ENCODE data around the gene RBM19. TPM values are rescaled to one million over a fixed set of nuclear protein-coding genes. Genes with fewer than 3 reads are reported as not detected.

RBM19 gene
- total RNA-seq, 2 experiments from 2014 or later, result 29.6 to 33.8 TPM

- Mint-ChIP-seq H3K27ac (no peak overlapping the region), H3K27me3 (ENCODE audit: low read depth) (no peaks in the 10 kb centered on the region), H3K4me3 (no peak overlapping the region), H3K9me3 (ENCODE audit: insufficient read depth) (no peaks in the 10 kb centered on the region), H3K4me1 (ENCODE audit: low read depth) (peaks cover 5% of the 10 kb centered on the region), H3K36me3 (ENCODE audit: low read depth) (peaks cover 25% of the 10 kb centered on the region)
- ChIA-PET CTCF (no interaction called here), POLR2A (no interaction called here)
- DNase-seq, result no peak
- ATAC-seq, result no peak
Measured at GRCh38 chr12:113948151-113948914, 17.8 kb downstream of the RBM19 start.

- Mint-ChIP-seq H3K9me3 (ENCODE audit: insufficient read depth) (no peaks in the 10 kb centered on the region), H3K4me1 (ENCODE audit: low read depth) (no peaks in the 10 kb centered on the region), H3K36me3 (ENCODE audit: low read depth) (peaks cover 40% of the 10 kb centered on the region), H3K4me3 (no peak overlapping the region), H3K27ac (no peak overlapping the region), H3K27me3 (ENCODE audit: low read depth) (no peaks in the 10 kb centered on the region)
- ChIA-PET POLR2A (interaction anchor here (0.6 kb wide), 1 partner anchor 15 kb away, joined by 3 read pairs; no protein-coding TSS in a partner anchor), CTCF (no interaction called here)
- ATAC-seq (no peak), DNase-seq (no peak)
Measured at GRCh38 chr12:113946175-113946574, 19.9 kb downstream of the RBM19 start.

DNA sequence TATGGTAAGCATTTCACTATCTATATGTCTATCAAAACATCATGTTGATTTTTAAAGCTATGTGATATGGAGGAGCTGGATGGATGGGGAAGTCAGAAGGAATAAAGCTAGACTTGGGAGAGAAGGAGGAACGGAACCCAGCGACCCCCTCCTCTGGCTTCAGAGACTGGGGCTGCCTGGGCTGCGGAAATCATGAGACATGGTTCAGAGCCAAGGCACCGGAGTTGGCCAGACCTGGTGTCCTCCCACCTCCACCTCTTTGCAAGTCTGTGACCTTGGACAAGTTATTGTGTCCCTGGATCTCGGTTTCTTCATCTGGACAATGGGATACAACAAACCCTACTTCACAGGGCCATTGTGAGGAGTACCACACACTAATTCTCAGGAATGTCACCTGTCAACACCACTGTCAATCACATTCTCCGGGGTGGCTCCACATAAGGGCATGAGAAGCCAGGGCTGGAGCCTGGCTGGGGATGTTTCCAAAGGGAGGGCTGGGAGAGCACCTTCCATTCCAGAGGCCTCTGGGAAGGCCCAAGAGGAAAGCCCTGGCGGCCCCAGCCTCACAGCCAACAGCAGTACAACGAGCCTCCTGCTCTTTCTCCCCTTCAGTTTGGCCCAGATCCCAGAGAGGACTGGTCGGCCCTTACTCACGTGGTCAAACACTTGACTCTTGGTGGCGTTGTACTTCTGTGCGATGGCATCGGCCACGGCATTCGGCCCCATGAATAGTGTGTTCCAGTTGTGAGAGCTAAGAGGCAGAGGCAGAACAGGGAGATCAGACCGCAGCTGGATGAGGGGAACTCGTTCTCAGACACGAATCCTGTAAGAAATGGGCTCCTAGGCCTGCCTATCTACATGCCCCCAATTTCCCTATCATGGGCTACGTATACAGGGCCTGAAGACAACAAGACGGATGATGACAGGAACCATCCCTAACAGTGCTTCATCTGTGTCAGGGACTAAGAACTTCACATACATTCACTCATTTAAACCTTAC lies 20.7 kb downstream of the RBM19 start:
- no peaks in the 10 kb centered on the region for H3K27me3 Mint-ChIP-seq (ENCODE audit: low read depth)
- CTCF ChIA-PET, result no interaction called here
- H3K4me3 Mint-ChIP-seq, result no peak overlapping the region
- POLR2A ChIA-PET, result interaction anchor here (0.6 kb wide), 1 partner anchor 16 kb away, joined by 3 read pairs; no protein-coding TSS in a partner anchor
- H3K9me3 Mint-ChIP-seq (ENCODE audit: insufficient read depth), result no peaks in the 10 kb centered on the region
- ATAC-seq (no peak), DNase-seq (no peak)
- no peak overlapping the region for H3K27ac Mint-ChIP-seq
- no peaks in the 10 kb centered on the region for H3K4me1 Mint-ChIP-seq (ENCODE audit: low read depth)
- H3K36me3 Mint-ChIP-seq (ENCODE audit: low read depth), result peaks cover 43% of the 10 kb centered on the region

- H3K9me3 Mint-ChIP-seq (ENCODE audit: insufficient read depth), result no peaks in the 10 kb centered on the region
- DNase-seq (no peak), ATAC-seq (no peak)
- POLR2A ChIA-PET, result no interaction called here
- no peak overlapping the region for H3K27ac Mint-ChIP-seq
- H3K27me3 Mint-ChIP-seq (ENCODE audit: low read depth), result no peaks in the 10 kb centered on the region
- H3K4me3 Mint-ChIP-seq, result no peak overlapping the region
- peaks cover 43% of the 10 kb centered on the region for H3K36me3 Mint-ChIP-seq (ENCODE audit: low read depth)
- CTCF ChIA-PET, result no interaction called here
- H3K4me1 Mint-ChIP-seq (ENCODE audit: low read depth), result no peaks in the 10 kb centered on the region
Measured at GRCh38 chr12:113942209-113942608, 23.9 kb downstream of the RBM19 start.

DNA sequence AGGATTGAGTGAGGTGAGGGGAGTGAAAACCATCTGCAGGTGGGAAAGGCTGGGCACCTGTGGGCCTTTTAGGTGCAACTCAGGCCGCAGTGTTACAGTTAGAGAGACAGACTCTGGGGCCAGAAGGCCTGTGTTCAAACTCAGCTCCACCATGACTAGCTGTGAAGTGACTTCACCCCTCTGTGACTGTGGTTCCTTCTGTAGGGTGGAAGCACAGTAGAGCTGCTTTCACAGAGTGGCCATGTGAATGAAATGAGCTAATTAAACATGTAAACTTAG lies 25.0 kb downstream of the RBM19 start:
- ChIA-PET POLR2A (no interaction called here), CTCF (no interaction called here)
- DNase-seq, result no peak
- no peaks in the 10 kb centered on the region for H3K27me3 Mint-ChIP-seq (ENCODE audit: low read depth)
- no peaks in the 10 kb centered on the region for H3K4me1 Mint-ChIP-seq (ENCODE audit: low read depth)
- H3K36me3 Mint-ChIP-seq (ENCODE audit: low read depth), result peaks cover 38% of the 10 kb centered on the region
- no peak for ATAC-seq
- no peaks in the 10 kb centered on the region for H3K9me3 Mint-ChIP-seq (ENCODE audit: insufficient read depth)
- H3K27ac Mint-ChIP-seq, result no peak overlapping the region
- no peak overlapping the region for H3K4me3 Mint-ChIP-seq

DNA sequence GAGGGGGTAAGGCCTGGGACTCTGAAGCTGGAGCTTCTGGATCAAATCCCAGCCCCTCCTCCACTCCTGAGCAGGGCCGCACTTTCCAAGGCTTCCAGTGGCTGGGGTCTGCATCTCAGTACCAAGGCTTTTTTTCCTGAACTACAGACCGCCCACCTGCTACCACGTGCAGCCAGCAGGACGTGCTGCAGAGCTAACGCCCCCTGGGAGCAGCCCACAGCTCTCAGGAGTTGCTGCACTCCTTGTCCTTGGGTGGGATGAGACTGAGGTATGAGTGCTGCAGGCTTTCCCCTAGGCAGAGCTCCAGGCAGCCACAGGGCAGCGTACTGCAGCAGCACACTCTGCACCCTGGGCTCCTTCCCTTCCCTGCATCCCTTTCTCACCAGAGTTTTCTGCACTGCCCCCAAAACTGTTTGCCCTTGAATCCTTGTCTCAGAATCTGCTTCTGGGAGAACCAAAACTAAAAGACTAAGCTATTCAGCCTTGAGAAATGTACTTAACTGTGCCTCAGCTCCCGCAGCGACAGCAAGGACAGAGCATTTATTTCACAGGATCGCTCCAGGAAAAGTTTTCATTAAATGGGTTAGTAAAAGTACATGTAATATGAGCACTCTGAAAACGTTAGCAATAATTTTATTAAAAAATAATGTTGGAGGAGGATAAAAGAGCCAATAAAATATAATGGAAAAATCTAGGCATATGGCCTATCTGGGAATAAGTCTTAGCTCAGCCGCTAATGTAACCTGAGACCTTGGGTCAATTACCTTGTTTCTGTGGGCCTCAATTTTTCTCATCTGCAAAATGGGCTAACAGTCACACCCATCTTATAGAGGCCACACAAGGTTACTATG lies 25.5 kb downstream of the RBM19 start:
- DNase-seq (no peak), ATAC-seq (no peak)
- Mint-ChIP-seq H3K9me3 (ENCODE audit: insufficient read depth) (no peaks in the 10 kb centered on the region), H3K4me1 (ENCODE audit: low read depth) (no peaks in the 10 kb centered on the region), H3K36me3 (ENCODE audit: low read depth) (peaks cover 34% of the 10 kb centered on the region), H3K4me3 (no peak overlapping the region), H3K27me3 (ENCODE audit: low read depth) (no peaks in the 10 kb centered on the region), H3K27ac (no peak overlapping the region)
- ChIA-PET POLR2A (no interaction called here), CTCF (no interaction called here)

DNA sequence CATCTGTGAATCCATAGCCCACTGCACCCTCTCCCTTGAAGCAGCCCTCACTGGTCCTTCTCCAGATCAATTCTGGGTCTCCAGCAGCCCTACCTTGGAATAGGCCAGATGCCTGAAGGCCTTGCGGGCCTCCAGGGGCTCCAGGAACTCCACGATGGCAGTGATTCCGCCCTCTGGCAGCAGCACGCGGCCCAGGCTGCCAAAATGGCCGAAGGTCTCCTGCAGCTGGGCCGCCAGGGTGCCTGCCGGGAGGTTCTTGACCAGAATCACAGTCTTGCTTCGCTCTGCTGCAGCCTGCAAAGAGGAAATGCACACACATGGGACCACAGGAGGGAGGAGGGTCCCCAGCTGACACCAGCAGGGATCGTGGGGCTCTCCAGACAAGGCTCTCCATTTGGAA lies 26.3 kb downstream of the RBM19 start:
- DNase-seq, result no peak
- H3K27ac Mint-ChIP-seq, result no peak overlapping the region
- POLR2A ChIA-PET, result no interaction called here
- ATAC-seq, result no peak
- H3K4me1 Mint-ChIP-seq (ENCODE audit: low read depth), result no peaks in the 10 kb centered on the region
- CTCF ChIA-PET, result no interaction called here
- no peaks in the 10 kb centered on the region for H3K9me3 Mint-ChIP-seq (ENCODE audit: insufficient read depth)
- H3K4me3 Mint-ChIP-seq, result no peak overlapping the region
- H3K36me3 Mint-ChIP-seq (ENCODE audit: low read depth), result peaks cover 31% of the 10 kb centered on the region
- H3K27me3 Mint-ChIP-seq (ENCODE audit: low read depth), result no peaks in the 10 kb centered on the region

- Mint-ChIP-seq H3K27ac (no peak overlapping the region), H3K27me3 (ENCODE audit: low read depth) (no peaks in the 10 kb centered on the region), H3K4me1 (ENCODE audit: low read depth) (no peaks in the 10 kb centered on the region), H3K9me3 (ENCODE audit: insufficient read depth) (no peaks in the 10 kb centered on the region), H3K36me3 (ENCODE audit: low read depth) (peaks cover 30% of the 10 kb centered on the region), H3K4me3 (no peak overlapping the region)
- no peak for ATAC-seq
- ChIA-PET POLR2A (no interaction called here), CTCF (no interaction called here)
- DNase-seq, result no peak
Measured at GRCh38 chr12:113938471-113938870, 27.7 kb downstream of the RBM19 start.

GRCh38 chr12:113936460-113936859 lies 29.7 kb downstream of the RBM19 start:
- no peaks in the 10 kb centered on the region for H3K4me1 Mint-ChIP-seq (ENCODE audit: low read depth)
- DNase-seq (no peak), ATAC-seq (no peak)
- H3K27ac Mint-ChIP-seq, result no peak overlapping the region
- peaks cover 16% of the 10 kb centered on the region for H3K36me3 Mint-ChIP-seq (ENCODE audit: low read depth)
- no peaks in the 10 kb centered on the region for H3K27me3 Mint-ChIP-seq (ENCODE audit: low read depth)
- ChIA-PET POLR2A (interaction anchor here (0.6 kb wide), 1 partner anchor 76 kb away, joined by 3 read pairs; no protein-coding TSS in a partner anchor), CTCF (interaction anchor here (1.0 kb wide), 1 partner anchor 9 kb away, joined by 3 read pairs; no protein-coding TSS in a partner anchor)
- no peaks in the 10 kb centered on the region for H3K9me3 Mint-ChIP-seq (ENCODE audit: insufficient read depth)
- no peak overlapping the region for H3K4me3 Mint-ChIP-seq

- peaks cover 17% of the 10 kb centered on the region for H3K36me3 Mint-ChIP-seq (ENCODE audit: low read depth)
- no peak overlapping the region for H3K4me3 Mint-ChIP-seq
- no peaks in the 10 kb centered on the region for H3K9me3 Mint-ChIP-seq (ENCODE audit: insufficient read depth)
- ChIA-PET POLR2A (no interaction called here), CTCF (no interaction called here)
- no peak overlapping the region for H3K27ac Mint-ChIP-seq
- ATAC-seq (no peak), DNase-seq (no peak)
- H3K4me1 Mint-ChIP-seq (ENCODE audit: low read depth), result no peaks in the 10 kb centered on the region
- no peaks in the 10 kb centered on the region for H3K27me3 Mint-ChIP-seq (ENCODE audit: low read depth)
Measured at GRCh38 chr12:113935459-113935858, 30.7 kb downstream of the RBM19 start.

GRCh38 chr12:113934946-113935345 lies 31.2 kb downstream of the RBM19 start:
- no peaks in the 10 kb centered on the region for H3K9me3 Mint-ChIP-seq (ENCODE audit: insufficient read depth)
- ATAC-seq (no peak), DNase-seq (no peak)
- peaks cover 5% of the 10 kb centered on the region for H3K4me1 Mint-ChIP-seq (ENCODE audit: low read depth)
- H3K36me3 Mint-ChIP-seq (ENCODE audit: low read depth), result peaks cover 16% of the 10 kb centered on the region
- no peaks in the 10 kb centered on the region for H3K27me3 Mint-ChIP-seq (ENCODE audit: low read depth)
- no peak overlapping the region for H3K4me3 Mint-ChIP-seq
- ChIA-PET CTCF (no interaction called here), POLR2A (no interaction called here)
- H3K27ac Mint-ChIP-seq, result no peak overlapping the region
